GM19452 (cell line): ENCODE results near the gene GALNT16.
"Not testable (repeated sequence)": the region's sequence is repeated elsewhere in the genome, so short reads cannot be mapped to it uniquely, and the experiment has no call there.

ENCODE experiments used
- ATAC-seq: cut with Tn5 transposase; IDR thresholded peaks from one replicate; pipeline ENCODE4 v1.9.1; 2021; ENCODE audit not compliant: unreplicated experiment

The GALNT16 gene

GRCh38 chr14:69358966-69359365, 99.0 kb downstream of the GALNT16 start:
- ATAC-seq: no peak

- ATAC-seq: no peak
Measured at GRCh38 chr14:69360438-69361108, 100.6 kb downstream of the GALNT16 start.

- no peak for ATAC-seq
Measured at GRCh38 chr14:69363055-69363454, 103.1 kb downstream of the GALNT16 start.

- ATAC-seq: no peak
Measured at GRCh38 chr14:69363964-69364363, 104.0 kb downstream of the GALNT16 start.

GRCh38 chr14:69364378-69364777, 104.4 kb downstream of the GALNT16 start:
- ATAC-seq: no peak

GRCh38 chr14:69366069-69366468, 106.1 kb downstream of the GALNT16 start:
- no peak for ATAC-seq

GRCh38 chr14:69366761-69367160, 106.8 kb downstream of the GALNT16 start:
- no peak for ATAC-seq

GRCh38 chr14:69368381-69368780, 108.4 kb downstream of the GALNT16 start:
- no peak for ATAC-seq

GRCh38 chr14:69370061-69370460, 110.1 kb downstream of the GALNT16 start:
- no peak for ATAC-seq

- no peak for ATAC-seq
Measured at GRCh38 chr14:69372146-69372545, 112.2 kb downstream of the GALNT16 start.

GRCh38 chr14:69373104-69373503, 113.1 kb downstream of the GALNT16 start:
- no peak for ATAC-seq

- ATAC-seq: no peak
Measured at GRCh38 chr14:69374235-69374634, 114.3 kb downstream of the GALNT16 start.

GRCh38 chr14:69375182-69375581, 115.2 kb downstream of the GALNT16 start:
- ATAC-seq: no peak

- no peak for ATAC-seq
Measured at GRCh38 chr14:69375722-69376121, 115.8 kb downstream of the GALNT16 start.

GRCh38 chr14:69376439-69376838, 116.5 kb downstream of the GALNT16 start:
- no peak for ATAC-seq

- ATAC-seq: no peak
Measured at GRCh38 chr14:69378274-69378673, 118.3 kb downstream of the GALNT16 start.

GRCh38 chr14:69387311-69387710, 127.4 kb downstream of the GALNT16 start:
- no peak for ATAC-seq

- ATAC-seq: not testable (repeated sequence)
Measured at GRCh38 chr14:69391400-69391799, 131.4 kb downstream of the GALNT16 start.

- no peak for ATAC-seq
Measured at GRCh38 chr14:69392481-69392880, 132.5 kb downstream of the GALNT16 start.

- ATAC-seq: no peak
Measured at GRCh38 chr14:69395929-69396328, 136.0 kb downstream of the GALNT16 start.

GRCh38 chr14:69398053-69398817, 138.3 kb downstream of the GALNT16 start, which contains the start of the genes ERH and SLC39A9:
TSS of gene ERH (minus strand) at chr14:69398299. CDS start at chr14:69398233, 66 bp downstream.
TSS of gene SLC39A9 (plus strand) at chr14:69398692. CDS start at chr14:69399370, 678 bp downstream.
- peak; percentile 88 for ATAC-seq

GRCh38 chr14:69398818-69399210, 138.9 kb downstream of the GALNT16 start:
- peak; percentile 14 for ATAC-seq
